Measurements from ENCODE around the gene HOXC12. TPM values are rescaled to one million over a fixed set of nuclear protein-coding genes. Genes with fewer than 3 reads are reported as not detected.

HOXC12 gene
- total RNA-seq, 2 experiments from 2014 or later = not detected

- Histone ChIP-seq H3K9me3 (ENCODE audit: control insufficient read depth in 1 of 2, insufficient read depth in 1 of 2, low read length in 2 of 2) (peaks cover 0 to 52% of the 10 kb centered on the region in 2 experiments), H3K4me3 (ENCODE audit: low read length) (no peak overlapping the region), H3K36me3 (ENCODE audit: insufficient read depth, low read length) (no peaks in the 10 kb centered on the region), H3K27ac (ENCODE audit: low read depth in 1 of 2, low read length in 2 of 2) (no peak overlapping the region), H3K4me1 (ENCODE audit: insufficient read depth, low read length) (peaks cover 36% of the 10 kb centered on the region), H3K27me3 (ENCODE audit: control insufficient read depth in 1 of 2, insufficient read depth in 2 of 2, low read length in 2 of 2) (peaks cover 85 to 98% of the 10 kb centered on the region in 2 experiments)
- ATAC-seq (ENCODE audit: poor library complexity) (no peak), DNase-seq (no peak)
- ChIA-PET POLR2A (interaction anchor here (1.2 kb wide), 1 partner anchor 9 kb away, joined by 5 read pairs; no protein-coding TSS in a partner anchor), CTCF (no interaction called here)
- H3K36me3 Mint-ChIP-seq (ENCODE audit: low read depth) = peaks cover 5% of the 10 kb centered on the region
- intact Hi-C loops (cut with DNase I, micrococcal nuclease) = no loop called here
- peaks cover 97% of the 10 kb centered on the region for H3K27me3 Mint-ChIP-seq
- H3K9me3 Mint-ChIP-seq = no peaks in the 10 kb centered on the region
- no peak for TF ChIP-seq CTCF (IDR thresholded peaks at IDR 0.05)
- no peak overlapping the region for H3K27ac Mint-ChIP-seq
- peak overlapping the region; percentile 70 for H3K4me3 Mint-ChIP-seq
- peaks cover 34% of the 10 kb centered on the region for H3K4me1 Mint-ChIP-seq (ENCODE audit: low read depth)
These were observed 20.4 kb downstream of the HOXC12 start for GRCh38 chr12:53975064-53975471.

- Histone ChIP-seq H3K4me3 (ENCODE audit: low read length) (no peak overlapping the region), H3K27me3 (ENCODE audit: control insufficient read depth in 1 of 2, insufficient read depth in 2 of 2, low read length in 2 of 2) (peaks cover 83 to 98% of the 10 kb centered on the region in 2 experiments), H3K9me3 (ENCODE audit: control insufficient read depth in 1 of 2, insufficient read depth in 1 of 2, low read length in 2 of 2) (peaks cover 0 to 46% of the 10 kb centered on the region in 2 experiments), H3K36me3 (ENCODE audit: insufficient read depth, low read length) (no peaks in the 10 kb centered on the region), H3K4me1 (ENCODE audit: insufficient read depth, low read length) (peaks cover 36% of the 10 kb centered on the region), H3K27ac (ENCODE audit: low read depth in 1 of 2, low read length in 2 of 2) (no peak overlapping the region)
- ChIA-PET POLR2A (interaction anchor here (1.2 kb wide), 1 partner anchor 9 kb away, joined by 5 read pairs; no protein-coding TSS in a partner anchor), CTCF (no interaction called here)
- H3K4me1 Mint-ChIP-seq (ENCODE audit: low read depth) = peaks cover 34% of the 10 kb centered on the region
- H3K36me3 Mint-ChIP-seq (ENCODE audit: low read depth) = peaks cover 5% of the 10 kb centered on the region
- no peaks in the 10 kb centered on the region for H3K9me3 Mint-ChIP-seq
- no peak for TF ChIP-seq CTCF (IDR thresholded peaks at IDR 0.05)
- no peak overlapping the region for H3K27ac Mint-ChIP-seq
- intact Hi-C loops (cut with DNase I, micrococcal nuclease) = no loop called here
- DNase-seq (no peak), ATAC-seq (ENCODE audit: poor library complexity) (no peak)
- peak overlapping the region; percentile 70 for H3K4me3 Mint-ChIP-seq
- peaks cover 97% of the 10 kb centered on the region for H3K27me3 Mint-ChIP-seq
These were observed 20.9 kb downstream of the HOXC12 start for GRCh38 chr12:53975479-53976152.

- Mint-ChIP-seq H3K27ac (no peak overlapping the region), H3K4me3 (peak overlapping the region; percentile 26), H3K27me3 (peaks cover 97% of the 10 kb centered on the region), H3K36me3 (ENCODE audit: low read depth) (peaks cover 5% of the 10 kb centered on the region), H3K9me3 (no peaks in the 10 kb centered on the region), H3K4me1 (ENCODE audit: low read depth) (peaks cover 34% of the 10 kb centered on the region)
- no peak for TF ChIP-seq CTCF (IDR thresholded peaks at IDR 0.05)
- Histone ChIP-seq H3K4me1 (ENCODE audit: insufficient read depth, low read length) (peaks cover 39% of the 10 kb centered on the region), H3K27ac (ENCODE audit: low read depth in 1 of 2, low read length in 2 of 2) (no peak overlapping the region), H3K36me3 (ENCODE audit: insufficient read depth, low read length) (no peaks in the 10 kb centered on the region), H3K9me3 (ENCODE audit: control insufficient read depth in 1 of 2, insufficient read depth in 1 of 2, low read length in 2 of 2) (peaks cover 0 to 44% of the 10 kb centered on the region in 2 experiments), H3K4me3 (ENCODE audit: low read length) (no peak overlapping the region), H3K27me3 (ENCODE audit: control insufficient read depth in 1 of 2, insufficient read depth in 2 of 2, low read length in 2 of 2) (peaks cover 82 to 98% of the 10 kb centered on the region in 2 experiments)
- DNase-seq = no peak
- ATAC-seq (ENCODE audit: poor library complexity) = no peak
- POLR2A ChIA-PET = interaction anchor here (1.2 kb wide), 1 partner anchor 10 kb away, joined by 5 read pairs; no protein-coding TSS in a partner anchor
- CTCF ChIA-PET = no interaction called here
- intact Hi-C loops (cut with DNase I, micrococcal nuclease) = no loop called here
These were observed 21.6 kb downstream of the HOXC12 start for GRCh38 chr12:53976172-53976822.

Measured in CD4-positive, alpha-beta T cell (primary cell).